Fibroblast of the aortic adventitia (primary cell): ENCODE data around the gene CHD1L. TPM values are rescaled to one million over a fixed set of nuclear protein-coding genes. Genes with fewer than 3 reads are reported as not detected.

Experiments used
- DNase-seq: peaks from one replicate; pipeline ENCODE4 v3.0.0-alpha.2; 2010; ENCODE audit warnings: low read depth
- H3K4me3 ChIP-seq: 2 replicates; pipeline ENCODE4 v1.5.1; 2011; ENCODE audit warnings: low read depth, mild to moderate bottlenecking, control low read depth, low read length, moderate library complexity
- total RNA-seq: library from RNA; depleted of rRNA; stranded (reverse); fragments of >200 nt; gene quantifications from 2 replicates; pipeline ENCODE4 v1.2.3, GENCODE V29; 2012; ENCODE audit warnings: low replicate concordance
- TF ChIP-seq, protein P1 (sequence below): IDR thresholded peaks from 2 replicates; pipeline ENCODE4 v1.5.1; 2011; ENCODE audit warnings: mild to moderate bottlenecking, low read length, control low read depth, inconsistent platforms; ENCODE audit not compliant: insufficient read depth

The CHD1L gene
- total RNA-seq, 1 donor: 47.2 TPM

DNA sequence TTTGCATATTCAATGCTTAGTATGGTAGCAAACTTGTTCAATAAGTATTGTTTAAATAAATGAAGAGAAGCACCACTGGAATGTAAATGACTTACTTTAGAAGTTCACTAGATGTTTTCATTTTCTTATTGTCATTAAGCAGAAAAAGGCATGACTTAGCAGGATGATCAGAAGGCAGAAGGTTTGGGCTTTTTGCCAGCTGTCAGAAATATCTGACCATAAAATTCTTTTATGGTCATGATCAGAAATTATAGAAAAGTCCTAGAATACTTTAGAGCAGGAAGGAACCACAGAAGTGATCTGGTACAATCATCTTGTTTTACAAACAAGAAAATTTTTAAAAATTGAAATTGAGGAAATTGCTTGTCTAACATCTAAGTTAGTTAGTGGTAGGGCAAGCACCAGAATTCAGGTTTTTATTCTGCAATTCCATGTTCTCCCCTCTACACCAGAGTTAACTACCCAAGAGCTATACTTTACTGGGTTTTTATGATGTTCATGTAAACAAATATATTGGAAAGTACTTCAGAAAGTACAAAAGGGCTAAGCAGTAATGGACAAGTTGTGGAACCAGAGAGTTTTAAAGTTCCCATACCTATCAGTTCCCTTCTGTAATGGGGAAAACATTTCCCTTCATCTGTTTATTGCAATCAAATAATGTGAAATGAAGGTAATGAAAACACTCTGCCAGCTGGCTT lies 27.5 kb upstream of the CHD1L start:
- DNase-seq: no peak
- TF ChIP-seq, protein P1, sequence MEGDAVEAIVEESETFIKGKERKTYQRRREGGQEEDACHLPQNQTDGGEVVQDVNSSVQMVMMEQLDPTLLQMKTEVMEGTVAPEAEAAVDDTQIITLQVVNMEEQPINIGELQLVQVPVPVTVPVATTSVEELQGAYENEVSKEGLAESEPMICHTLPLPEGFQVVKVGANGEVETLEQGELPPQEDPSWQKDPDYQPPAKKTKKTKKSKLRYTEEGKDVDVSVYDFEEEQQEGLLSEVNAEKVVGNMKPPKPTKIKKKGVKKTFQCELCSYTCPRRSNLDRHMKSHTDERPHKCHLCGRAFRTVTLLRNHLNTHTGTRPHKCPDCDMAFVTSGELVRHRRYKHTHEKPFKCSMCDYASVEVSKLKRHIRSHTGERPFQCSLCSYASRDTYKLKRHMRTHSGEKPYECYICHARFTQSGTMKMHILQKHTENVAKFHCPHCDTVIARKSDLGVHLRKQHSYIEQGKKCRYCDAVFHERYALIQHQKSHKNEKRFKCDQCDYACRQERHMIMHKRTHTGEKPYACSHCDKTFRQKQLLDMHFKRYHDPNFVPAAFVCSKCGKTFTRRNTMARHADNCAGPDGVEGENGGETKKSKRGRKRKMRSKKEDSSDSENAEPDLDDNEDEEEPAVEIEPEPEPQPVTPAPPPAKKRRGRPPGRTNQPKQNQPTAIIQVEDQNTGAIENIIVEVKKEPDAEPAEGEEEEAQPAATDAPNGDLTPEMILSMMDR: no peak
- no peak overlapping the region for H3K4me3 ChIP-seq

GRCh38 chr1:147215540-147215916 lies 27.0 kb upstream of the CHD1L start:
- H3K4me3 ChIP-seq: no peak overlapping the region
- no peak for DNase-seq
- TF ChIP-seq, protein P1: no peak

GRCh38 chr1:147216124-147216523 lies 26.4 kb upstream of the CHD1L start:
- no peak for DNase-seq
- no peak overlapping the region for H3K4me3 ChIP-seq
- TF ChIP-seq, protein P1: no peak

- no peak for DNase-seq
- TF ChIP-seq, protein P1: no peak
- H3K4me3 ChIP-seq: no peak overlapping the region
Measured at GRCh38 chr1:147217141-147217540, 25.3 kb upstream of the CHD1L start.

DNA sequence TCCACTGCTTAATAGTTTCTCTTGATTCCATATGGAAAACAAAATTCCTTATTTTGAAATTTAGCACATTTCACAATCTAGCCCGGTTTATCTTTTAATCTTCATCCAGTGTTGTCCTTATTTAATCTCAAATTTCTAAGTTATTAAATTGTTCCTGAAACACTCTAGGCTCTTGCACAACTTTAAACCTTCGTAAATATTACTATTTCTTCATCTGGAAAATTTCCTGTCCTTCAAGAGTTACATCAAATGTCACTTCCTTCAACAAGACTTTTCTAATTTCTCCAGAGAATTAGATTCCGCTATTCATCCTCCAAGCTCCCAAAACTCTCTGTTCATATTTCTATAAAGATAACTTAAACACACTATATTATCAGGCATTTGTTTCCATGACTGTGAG lies 23.9 kb upstream of the CHD1L start:
- DNase-seq: no peak
- H3K4me3 ChIP-seq: no peak overlapping the region
- TF ChIP-seq, protein P1: no peak

GRCh38 chr1:147223740-147224615 lies 18.5 kb upstream of the CHD1L start:
- TF ChIP-seq, protein P1: no peak
- no peak for DNase-seq
- no peak overlapping the region for H3K4me3 ChIP-seq
